ENCODE results near the gene IL2RG. TPM values are rescaled to one million over a fixed set of nuclear protein-coding genes. Genes with fewer than 3 reads are reported as not detected.

IL2RG gene
- total RNA-seq, 1 donor: not detected

GRCh38 chrX:71111921-71112431 lies 599 bp upstream of the IL2RG start:
- no peak for TF ChIP-seq CTCF (IDR thresholded peaks at IDR 0.05; ENCODE audit: insufficient read depth, low read length)
- DNase-seq (ENCODE audit: low read depth): no peak
- H3K4me3 ChIP-seq (ENCODE audit: low read depth, low read length): no peak overlapping the region

GRCh38 chrX:71109051-71109450 lies 2.3 kb downstream of the IL2RG start:
- TF ChIP-seq CTCF (IDR thresholded peaks at IDR 0.05; ENCODE audit: insufficient read depth, low read length): no peak
- H3K4me3 ChIP-seq (ENCODE audit: low read depth, low read length): no peak overlapping the region
- no peak for DNase-seq (ENCODE audit: low read depth)

- H3K4me3 ChIP-seq (ENCODE audit: low read depth, low read length): no peak overlapping the region
- no peak for TF ChIP-seq CTCF (IDR thresholded peaks at IDR 0.05; ENCODE audit: insufficient read depth, low read length)
- DNase-seq (ENCODE audit: low read depth): no peak
Measured at GRCh38 chrX:71107762-71108360, 3.5 kb downstream of the IL2RG start.

GRCh38 chrX:71107245-71107644 lies 4.1 kb downstream of the IL2RG start:
- TF ChIP-seq CTCF (IDR thresholded peaks at IDR 0.05; ENCODE audit: insufficient read depth, low read length): no peak
- no peak for DNase-seq (ENCODE audit: low read depth)
- no peak overlapping the region for H3K4me3 ChIP-seq (ENCODE audit: low read depth, low read length)

GRCh38 chrX:71106427-71106826 lies 5.0 kb downstream of the IL2RG start, which contains the start of gene CXorf65:
Gene CXorf65, minus strand, starts transcription at chrX:71106740. Its CDS starts 184 bp downstream, at chrX:71106556.
- no peak within 1 kb of the TSS for H3K4me3 ChIP-seq (ENCODE audit: low read depth, low read length)
- no peak for TF ChIP-seq CTCF (IDR thresholded peaks at IDR 0.05; ENCODE audit: insufficient read depth, low read length)
- no peak for DNase-seq (ENCODE audit: low read depth)

GRCh38 chrX:71105628-71106027 lies 5.7 kb downstream of the IL2RG start:
- no peak overlapping the region for H3K4me3 ChIP-seq (ENCODE audit: low read depth, low read length)
- DNase-seq (ENCODE audit: low read depth): no peak
- no peak for TF ChIP-seq CTCF (IDR thresholded peaks at IDR 0.05; ENCODE audit: insufficient read depth, low read length)
